Activated CD8-positive, alpha-beta memory T cell treated with anti-CD3 and anti-CD28 coated beads, Interleukin-2, amount 10 ng/mL, durations not matched to agents 7 days and 5 days (primary cell): ENCODE data around the gene EFCAB5. TPM values are rescaled to one million over a fixed set of nuclear protein-coding genes. Genes with fewer than 3 reads are reported as not detected.
"Not testable (repeated sequence)": the region's sequence is repeated elsewhere in the genome, so short reads cannot be mapped to it uniquely, and the experiment has no call there.

Source experiments
- ATAC-seq: fragments of 150-1000 bp; cut with Tn5 transposase; one replicate; pipeline ENCODE4 v1.10.0; 2021; ENCODE audit warnings: moderate library complexity
- CTCF ChIA-PET: fragments of 350-600 bp; sonication (Branson Sonifier 250); formaldehyde crosslinking; loops from one replicate; lab custom pipeline; 2021; ENCODE audit warnings: antibody characterized with exemption; lab: Charles Lee
- DNase-seq: peaks from one replicate; pipeline ENCODE4 v3.0.0-alpha.2; 2020
- H3K27ac Mint-ChIP-seq: one replicate; pipeline ENCODE4 v1.8.0; 2021; ENCODE audit warnings: mild to moderate bottlenecking, mixed read lengths
- H3K27me3 Mint-ChIP-seq: one replicate; pipeline ENCODE4 v1.8.0; 2021; ENCODE audit warnings: mixed read lengths
- H3K36me3 Mint-ChIP-seq: one replicate; pipeline ENCODE4 v1.8.0; 2021; ENCODE audit warnings: mild to moderate bottlenecking, mixed read lengths
- H3K4me1 Mint-ChIP-seq: one replicate; pipeline ENCODE4 v1.8.0; 2021; ENCODE audit warnings: mixed read lengths
- H3K4me3 Mint-ChIP-seq: one replicate; pipeline ENCODE4 v1.8.0; 2021; ENCODE audit warnings: mild to moderate bottlenecking, moderate library complexity, mixed read lengths
- H3K9me3 Mint-ChIP-seq: one replicate; pipeline ENCODE4 v1.8.0; 2022; ENCODE audit warnings: low read depth, mixed read lengths
- total RNA-seq, 2 experiments: library from RNA; stranded (reverse); gene quantifications; one replicate each; pipeline ENCODE4 v1.2.3, GENCODE V29; 2021

EFCAB5 gene
- total RNA-seq, 2 experiments from 2014 or later, result 0.70 to 1.6 TPM

DNA sequence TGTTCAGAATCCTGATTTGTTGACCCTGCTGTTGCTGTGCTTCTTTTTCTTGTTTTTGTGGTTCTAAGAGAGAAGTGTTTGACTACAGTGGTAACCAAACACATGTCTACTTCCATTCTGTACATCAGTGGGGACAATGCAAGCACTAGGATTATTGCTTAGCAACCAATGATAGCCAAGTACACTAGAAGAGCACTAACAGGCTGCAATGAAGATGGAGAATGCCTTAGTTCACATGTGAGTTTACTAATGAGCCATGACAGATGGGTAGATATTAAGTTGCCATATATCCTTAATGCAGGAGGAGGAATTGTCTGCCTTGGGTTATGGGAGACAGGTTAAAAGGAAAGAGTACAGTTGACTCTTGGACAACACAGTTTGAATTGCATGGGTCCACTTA lies 8.3 kb downstream of the EFCAB5 start:
- Mint-ChIP-seq H3K36me3 (peaks cover 14% of the 10 kb centered on the region), H3K4me3 (no peak overlapping the region), H3K4me1 (peaks cover 2% of the 10 kb centered on the region), H3K27ac (no peak overlapping the region), H3K9me3 (peaks cover 6% of the 10 kb centered on the region), H3K27me3 (no peaks in the 10 kb centered on the region)
- CTCF ChIA-PET, result interaction anchor here (1.7 kb wide), 1 partner anchor 18 kb away, joined by 4 read pairs; no protein-coding TSS in a partner anchor
- DNase-seq (no peak), ATAC-seq (no peak)

DNA sequence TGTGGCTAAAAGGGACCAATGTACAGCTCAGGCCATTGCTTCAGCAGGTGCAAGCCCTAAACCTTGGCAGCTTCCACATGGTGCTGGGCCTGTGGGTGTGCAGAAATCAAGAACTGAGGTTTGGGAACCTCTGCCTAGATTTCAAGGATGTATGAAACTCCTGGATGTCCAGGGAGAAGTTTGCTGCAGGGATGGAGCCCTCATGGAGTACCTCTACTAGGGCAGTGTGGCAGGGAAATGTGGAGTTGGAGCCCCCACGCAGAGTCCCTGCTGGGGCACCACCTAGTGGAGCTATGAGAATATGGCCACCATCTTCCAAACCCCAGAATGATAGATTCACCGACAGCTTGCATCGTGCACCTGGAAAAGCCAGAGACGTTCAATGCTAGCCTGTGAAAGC lies 13.0 kb downstream of the EFCAB5 start:
- Mint-ChIP-seq H3K4me3 (no peak overlapping the region), H3K9me3 (peaks cover 6% of the 10 kb centered on the region), H3K27me3 (no peaks in the 10 kb centered on the region), H3K36me3 (peaks cover 7% of the 10 kb centered on the region), H3K27ac (no peak overlapping the region), H3K4me1 (no peaks in the 10 kb centered on the region)
- ATAC-seq (no peak), DNase-seq (no peak)
- CTCF ChIA-PET, result interaction anchor here (1.9 kb wide), 1 partner anchor 8 kb away, joined by 4 read pairs; no protein-coding TSS in a partner anchor

DNA sequence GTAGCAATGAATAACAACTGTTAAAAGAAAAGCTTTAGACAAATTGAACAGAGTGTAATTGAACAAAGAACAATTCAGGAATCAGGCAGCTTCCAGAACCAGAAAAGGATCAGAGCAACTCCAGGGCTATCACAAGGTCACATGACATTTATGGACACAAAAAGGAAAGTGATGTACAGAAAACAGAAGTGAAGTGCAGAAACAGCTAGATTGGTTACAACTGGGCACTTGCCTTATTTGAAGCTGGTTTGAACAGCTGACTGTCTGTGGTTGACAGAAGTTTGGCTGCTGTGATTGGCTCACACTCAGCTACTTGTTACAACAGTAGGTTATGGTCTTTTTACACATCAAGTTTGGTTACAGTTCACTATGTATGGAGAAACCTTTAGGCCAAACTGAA lies 14.8 kb downstream of the EFCAB5 start:
- H3K4me1 Mint-ChIP-seq, result no peaks in the 10 kb centered on the region
- CTCF ChIA-PET, result interaction anchor here (0.9 to 3.5 kb wide), 2 partner anchors 25 to 149 kb away, joined by 3 to 12 read pairs; no protein-coding TSS in a partner anchor
- DNase-seq, result no peak
- H3K4me3 Mint-ChIP-seq, result no peak overlapping the region
- peaks cover 6% of the 10 kb centered on the region for H3K9me3 Mint-ChIP-seq
- H3K27me3 Mint-ChIP-seq, result no peaks in the 10 kb centered on the region
- ATAC-seq, result no peak
- H3K36me3 Mint-ChIP-seq, result peaks cover 7% of the 10 kb centered on the region
- H3K27ac Mint-ChIP-seq, result no peak overlapping the region

DNA sequence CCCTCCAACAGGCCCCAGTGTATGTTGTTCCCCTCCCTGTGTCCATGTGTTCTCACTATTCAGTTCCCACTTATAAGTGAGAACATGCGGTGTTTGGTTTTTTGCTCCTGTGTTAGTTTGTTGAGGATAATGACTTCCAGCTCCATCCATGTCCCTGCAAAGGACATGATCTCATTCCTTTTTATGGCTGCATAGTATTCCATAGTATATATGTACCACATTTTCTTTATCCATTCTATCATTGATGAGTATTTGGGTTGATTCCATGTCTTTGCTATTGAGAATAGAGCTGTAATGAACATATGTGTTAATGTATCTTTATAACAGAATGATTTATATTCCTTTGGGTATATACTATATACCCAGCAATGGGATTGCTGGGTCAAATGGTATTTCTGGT lies 16.1 kb downstream of the EFCAB5 start:
- CTCF ChIA-PET, result interaction anchor here (1.0 to 3.5 kb wide), 2 partner anchors 26 to 147 kb away, joined by 3 to 12 read pairs; no protein-coding TSS in a partner anchor
- H3K27me3 Mint-ChIP-seq, H3K4me1 Mint-ChIP-seq, DNase-seq, H3K4me3 Mint-ChIP-seq, H3K9me3 Mint-ChIP-seq, H3K36me3 Mint-ChIP-seq, ATAC-seq, H3K27ac Mint-ChIP-seq: not testable (repeated sequence)

DNA sequence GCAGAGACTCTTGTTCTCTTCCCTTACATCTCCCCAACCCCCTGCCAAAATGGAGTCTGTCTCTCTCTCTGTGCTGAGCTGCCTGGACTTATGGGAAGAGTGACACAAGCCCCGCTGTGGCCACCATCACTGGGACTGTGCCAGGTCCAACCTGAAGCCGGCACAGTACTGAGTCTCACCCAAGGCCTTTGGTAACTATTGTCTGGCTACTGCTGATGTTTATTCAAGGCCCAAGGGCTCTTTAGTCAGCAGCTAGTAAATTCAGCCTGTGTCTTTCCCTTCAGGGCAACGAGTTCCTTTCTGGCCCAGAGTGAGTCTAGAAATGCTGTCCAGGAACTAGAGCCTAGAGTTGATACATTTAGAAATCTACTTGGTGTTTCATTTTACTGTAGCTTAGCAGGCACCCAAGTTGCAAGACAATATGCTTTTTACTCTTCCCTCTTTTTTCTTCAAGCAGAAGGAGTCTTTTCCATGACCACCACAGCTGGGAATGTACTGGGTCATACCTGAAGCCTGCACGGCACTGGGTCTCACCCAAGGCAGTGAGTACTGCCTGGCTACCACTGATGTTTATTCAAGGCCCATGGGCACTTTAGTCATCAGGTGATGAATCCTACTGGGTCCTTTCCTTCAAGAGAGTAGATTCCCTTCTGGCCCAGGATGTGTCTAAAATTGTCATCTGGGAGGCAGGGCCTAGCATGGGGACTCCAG lies 17.7 kb downstream of the EFCAB5 start:
- H3K4me3 Mint-ChIP-seq, result no peak overlapping the region
- no peak overlapping the region for H3K27ac Mint-ChIP-seq
- H3K36me3 Mint-ChIP-seq, result no peaks in the 10 kb centered on the region
- ATAC-seq, result no peak
- peaks cover 3% of the 10 kb centered on the region for H3K9me3 Mint-ChIP-seq
- no peaks in the 10 kb centered on the region for H3K27me3 Mint-ChIP-seq
- no peaks in the 10 kb centered on the region for H3K4me1 Mint-ChIP-seq
- CTCF ChIA-PET, result interaction anchor here (3.5 kb wide), 1 partner anchor 28 kb away, joined by 12 read pairs; no protein-coding TSS in a partner anchor
- DNase-seq, result no peak

DNA sequence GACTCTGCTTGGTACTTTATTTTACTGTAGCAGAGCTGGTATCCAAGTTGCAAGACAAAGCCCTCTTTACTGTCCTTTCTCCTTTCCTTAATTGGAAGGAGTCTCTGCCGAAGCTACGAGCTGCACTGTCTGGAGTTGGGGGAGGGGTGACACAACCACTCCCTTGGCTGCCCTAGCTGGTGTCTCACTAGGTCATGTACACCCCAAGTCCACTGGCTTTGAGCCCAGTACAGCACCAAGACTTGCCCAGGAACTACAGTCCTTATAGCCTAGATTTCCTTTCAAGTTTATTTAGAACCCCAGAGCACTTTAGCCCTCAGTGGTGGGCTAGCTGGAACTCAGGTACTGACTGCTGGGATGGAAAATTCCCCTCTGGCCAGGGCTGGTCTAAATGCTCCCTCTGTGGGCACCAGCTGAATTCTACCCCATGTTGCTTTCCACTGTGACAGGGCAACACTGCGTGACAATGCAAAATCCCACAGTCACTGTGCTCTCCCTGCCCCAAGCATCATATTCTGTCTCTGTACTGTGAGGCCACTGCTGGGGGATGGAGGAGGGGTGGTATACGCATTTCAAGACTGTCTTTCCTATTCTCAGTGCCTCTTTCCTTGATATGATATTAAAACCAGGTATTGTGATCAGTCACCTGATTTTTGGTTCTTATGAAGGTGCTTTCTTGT lies 18.4 kb downstream of the EFCAB5 start:
- CTCF ChIA-PET, result no interaction called here
- ATAC-seq (no peak), DNase-seq (no peak)
- Mint-ChIP-seq H3K4me1 (no peaks in the 10 kb centered on the region), H3K9me3 (no peaks in the 10 kb centered on the region), H3K36me3 (no peaks in the 10 kb centered on the region), H3K27me3 (no peaks in the 10 kb centered on the region), H3K4me3 (no peak overlapping the region), H3K27ac (no peak overlapping the region)

DNA sequence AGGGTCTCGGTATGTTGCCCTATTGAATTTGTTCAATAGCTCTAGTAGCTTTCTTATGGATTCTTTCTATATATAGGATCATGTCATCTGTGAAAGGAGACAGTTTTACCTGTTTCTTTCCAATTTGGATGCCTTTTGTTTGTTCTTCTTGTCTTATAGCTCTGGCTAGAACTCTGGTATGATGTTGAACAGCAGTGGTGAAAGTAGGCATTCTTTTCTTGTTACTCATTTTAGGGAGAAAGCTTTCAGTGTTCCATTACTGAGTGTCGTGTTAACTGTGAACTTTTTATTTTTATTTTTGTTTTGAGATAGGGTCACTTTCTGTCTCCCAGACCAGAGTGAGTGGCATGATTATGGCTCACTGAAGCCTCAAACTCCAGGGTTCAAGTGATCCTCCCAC lies 21.2 kb downstream of the EFCAB5 start:
- CTCF ChIA-PET, result interaction anchor here (1.2 to 1.3 kb wide), 2 partner anchors 9 to 152 kb away, joined by 3 to 4 read pairs; no protein-coding TSS in a partner anchor

DNA sequence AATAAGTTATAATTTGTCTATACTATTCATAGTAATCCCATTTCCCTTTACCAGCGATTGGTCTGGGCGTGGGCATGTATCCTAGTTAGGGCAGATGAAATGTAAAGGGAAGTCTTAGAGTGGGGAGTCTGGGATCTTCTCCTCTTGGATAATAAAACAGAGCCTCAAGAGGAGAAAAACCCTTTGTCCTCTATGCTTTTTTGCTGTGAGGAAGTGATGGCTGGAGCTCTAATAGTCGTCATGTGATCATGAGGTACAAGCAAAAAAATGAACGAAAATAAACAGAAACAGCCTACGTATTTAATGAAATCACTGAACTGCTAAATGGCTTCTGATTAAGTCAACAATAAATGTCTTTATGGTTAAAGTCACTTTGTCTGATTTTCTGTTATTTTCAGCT lies 26.8 kb downstream of the EFCAB5 start:
- Mint-ChIP-seq H3K9me3 (no peaks in the 10 kb centered on the region), H3K36me3 (no peaks in the 10 kb centered on the region), H3K4me3 (no peak overlapping the region), H3K27me3 (peaks cover 6% of the 10 kb centered on the region), H3K4me1 (no peaks in the 10 kb centered on the region), H3K27ac (no peak overlapping the region)
- ATAC-seq (no peak), DNase-seq (no peak)
- CTCF ChIA-PET, result interaction anchor here (1.5 kb wide), 1 partner anchor 37 kb away, joined by 4 read pairs; no protein-coding TSS in a partner anchor

More for the DNA sequence above, 21.2 kb downstream of the EFCAB5 start:
- ATAC-seq (no peak), DNase-seq (no peak)
- no peaks in the 10 kb centered on the region for H3K9me3 Mint-ChIP-seq
- no peaks in the 10 kb centered on the region for H3K4me1 Mint-ChIP-seq
- H3K4me3 Mint-ChIP-seq, result no peak overlapping the region
- no peaks in the 10 kb centered on the region for H3K27me3 Mint-ChIP-seq
- no peaks in the 10 kb centered on the region for H3K36me3 Mint-ChIP-seq
- H3K27ac Mint-ChIP-seq, result no peak overlapping the region

DNA sequence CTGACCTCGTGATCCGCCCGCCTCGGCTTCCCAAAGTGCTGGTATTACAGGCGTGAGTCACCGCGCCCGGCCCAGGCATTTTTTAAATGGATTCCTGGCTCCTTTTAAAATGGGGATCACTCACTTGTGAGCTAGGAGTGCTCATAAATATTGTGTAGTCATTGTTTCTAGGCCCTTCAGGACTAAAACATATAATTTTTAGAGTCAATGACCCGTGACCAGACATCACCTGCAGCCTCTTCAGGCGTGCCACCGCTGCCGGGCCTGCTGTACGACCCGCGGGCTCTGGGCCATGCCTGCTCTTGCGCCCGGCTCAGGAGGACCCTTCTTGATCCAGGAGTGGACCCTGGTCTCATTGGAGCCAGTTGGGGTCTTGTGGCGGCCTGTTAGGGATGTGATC lies 30.8 kb downstream of the EFCAB5 start:
- H3K4me3 Mint-ChIP-seq, result no peak overlapping the region
- H3K27me3 Mint-ChIP-seq, result peaks cover 12% of the 10 kb centered on the region
- no peaks in the 10 kb centered on the region for H3K4me1 Mint-ChIP-seq
- no peak for ATAC-seq
- H3K9me3 Mint-ChIP-seq, result no peaks in the 10 kb centered on the region
- no peaks in the 10 kb centered on the region for H3K36me3 Mint-ChIP-seq
- CTCF ChIA-PET, result interaction anchor here (0.7 kb wide), 1 partner anchor 332 kb away, joined by 3 read pairs; no protein-coding TSS in a partner anchor
- no peak for DNase-seq
- H3K27ac Mint-ChIP-seq, result no peak overlapping the region

DNA sequence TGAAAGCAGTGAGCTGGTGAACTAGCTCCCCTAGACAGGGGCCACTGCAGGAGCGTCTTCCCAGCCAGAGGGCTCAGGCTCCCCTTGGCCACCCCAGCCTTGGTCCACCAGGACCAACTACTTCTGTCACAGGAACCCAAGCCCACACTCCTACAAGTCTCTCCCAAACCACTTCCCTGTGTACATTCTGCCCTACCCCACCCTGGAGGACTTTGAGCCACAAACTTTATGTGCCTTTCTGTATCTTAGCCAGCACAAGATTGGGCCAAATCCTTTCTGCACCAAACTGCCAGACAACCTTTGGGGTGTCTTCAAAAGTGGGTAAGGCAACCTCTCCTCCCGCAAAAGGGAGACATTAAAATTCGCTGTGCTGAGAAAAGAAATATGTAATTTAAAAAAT lies 31.6 kb downstream of the EFCAB5 start:
- Mint-ChIP-seq H3K4me1 (no peaks in the 10 kb centered on the region), H3K9me3 (no peaks in the 10 kb centered on the region), H3K4me3 (no peak overlapping the region), H3K27ac (no peak overlapping the region), H3K27me3 (peaks cover 10% of the 10 kb centered on the region), H3K36me3 (no peaks in the 10 kb centered on the region)
- CTCF ChIA-PET, result interaction anchor here (1.2 kb wide), 1 partner anchor 49 kb away, joined by 3 read pairs; no protein-coding TSS in a partner anchor
- ATAC-seq (no peak), DNase-seq (no peak)

DNA sequence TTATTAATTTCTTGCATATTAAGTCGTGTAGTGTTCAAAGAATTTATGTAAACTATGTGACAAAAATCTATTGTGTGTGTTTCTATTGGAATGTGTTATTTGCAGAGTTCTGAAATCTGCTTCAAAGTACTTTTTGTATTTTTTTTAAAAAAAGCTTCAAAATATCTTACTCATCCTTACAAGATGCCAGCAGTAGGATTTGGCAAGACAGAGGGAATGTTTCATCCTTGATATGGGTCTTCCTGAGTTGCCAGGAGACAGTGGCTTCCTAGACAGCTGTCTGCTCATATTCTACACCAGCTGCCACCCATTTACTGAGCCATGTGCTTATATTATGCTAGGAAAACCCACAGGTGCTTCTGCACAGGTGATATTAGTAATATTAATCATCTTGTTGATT lies 36.4 kb downstream of the EFCAB5 start:
- no peak for ATAC-seq
- Mint-ChIP-seq H3K27ac (no peak overlapping the region), H3K36me3 (no peaks in the 10 kb centered on the region), H3K9me3 (no peaks in the 10 kb centered on the region), H3K4me1 (no peaks in the 10 kb centered on the region), H3K27me3 (peaks cover 8% of the 10 kb centered on the region), H3K4me3 (no peak overlapping the region)
- no peak for DNase-seq
- CTCF ChIA-PET, result interaction anchor here (0.6 kb wide), 1 partner anchor 234 kb away, joined by 3 read pairs; no protein-coding TSS in a partner anchor

DNA sequence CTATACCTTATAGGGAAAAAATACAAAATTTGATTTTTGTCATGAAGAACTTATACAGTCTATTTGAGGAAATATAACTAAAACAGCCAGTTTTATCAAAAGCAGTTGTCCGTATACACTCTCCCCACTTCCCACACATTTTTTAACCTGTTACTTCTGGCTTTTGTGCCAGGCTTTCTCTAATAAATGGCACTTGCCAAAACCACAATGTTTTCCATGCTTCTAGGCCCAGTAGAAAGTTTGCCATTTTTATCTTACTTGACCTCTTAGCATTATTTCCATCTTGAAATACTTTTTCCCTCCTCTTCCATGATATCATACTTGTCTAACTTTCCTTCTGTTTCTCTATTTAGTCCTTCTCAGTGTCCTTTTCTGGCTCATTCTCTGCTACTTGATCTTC lies 38.8 kb downstream of the EFCAB5 start:
- DNase-seq, result no peak
- Mint-ChIP-seq H3K27me3 (peaks cover 15% of the 10 kb centered on the region), H3K27ac (no peak overlapping the region), H3K9me3 (peaks cover 1% of the 10 kb centered on the region), H3K4me3 (no peak overlapping the region), H3K36me3 (no peaks in the 10 kb centered on the region), H3K4me1 (no peaks in the 10 kb centered on the region)
- CTCF ChIA-PET, result interaction anchor here (1.2 to 1.7 kb wide), 2 partner anchors 49 to 173 kb away, joined by 3 to 4 read pairs; no protein-coding TSS in a partner anchor
- no peak for ATAC-seq

DNA sequence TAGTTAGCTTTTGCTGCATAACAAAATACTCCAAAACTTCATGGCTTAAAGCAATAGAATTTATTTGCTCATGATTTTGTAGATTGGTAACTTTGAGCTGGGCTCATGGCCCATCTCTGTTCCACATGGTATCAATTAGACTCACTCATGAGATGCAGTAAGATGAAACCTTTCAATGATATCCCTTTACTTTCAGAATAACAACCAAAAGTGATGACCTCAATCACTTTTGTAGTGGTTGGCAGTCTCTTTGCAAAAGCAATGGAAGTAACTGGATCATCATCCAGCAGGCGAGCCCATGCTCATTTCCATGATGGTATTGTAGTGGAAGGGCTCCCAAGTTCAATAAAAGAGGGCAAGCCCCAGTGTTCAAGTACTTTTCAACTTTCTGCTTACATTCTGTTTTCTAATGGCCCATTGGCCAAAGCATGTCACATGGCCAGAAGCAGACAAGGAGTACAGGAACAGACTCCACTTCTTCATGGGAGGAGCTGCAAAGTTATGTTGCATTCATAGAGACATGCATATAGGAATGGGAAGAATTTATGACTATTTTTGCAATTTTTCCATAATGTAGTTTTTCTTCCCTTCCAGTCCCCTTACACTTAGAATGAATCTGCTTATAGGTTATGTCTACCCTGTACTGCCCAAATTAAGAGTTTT lies 41.7 kb downstream of the EFCAB5 start:
- CTCF ChIA-PET, result no interaction called here
- Mint-ChIP-seq H3K9me3 (peaks cover 5% of the 10 kb centered on the region), H3K27ac (no peak overlapping the region), H3K36me3 (no peaks in the 10 kb centered on the region), H3K4me3 (no peak overlapping the region), H3K27me3 (peaks cover 14% of the 10 kb centered on the region), H3K4me1 (no peaks in the 10 kb centered on the region)
- ATAC-seq (no peak), DNase-seq (no peak)
